Measurements from ENCODE around the gene TSPEAR. TPM values are rescaled to one million over a fixed set of nuclear protein-coding genes. Genes with fewer than 3 reads are reported as not detected.
"Not testable (repeated sequence)": the region's sequence is repeated elsewhere in the genome, so short reads cannot be mapped to it uniquely, and the experiment has no call there.

Gene TSPEAR
- total RNA-seq, 2 experiments from 2014 or later = not detected

GRCh38 chr21:44601596-44602462 is 109.5 kb downstream of the TSPEAR start:
- DNase-seq = no peak
- H3K4me1 Mint-ChIP-seq = no peaks in the 10 kb centered on the region

GRCh38 chr21:44601091-44601490 is 110.3 kb downstream of the TSPEAR start:
- H3K27me3 Mint-ChIP-seq, H3K36me3 Mint-ChIP-seq, H3K4me3 Mint-ChIP-seq, DNase-seq, H3K4me1 Mint-ChIP-seq, H3K9me3 Mint-ChIP-seq, H3K27ac Mint-ChIP-seq: not testable (repeated sequence)

More at GRCh38 chr21:44601596-44602462, 109.5 kb downstream of the TSPEAR start:
- Mint-ChIP-seq H3K9me3 (peaks cover 5% of the 10 kb centered on the region), H3K27me3 (no peaks in the 10 kb centered on the region), H3K36me3 (no peaks in the 10 kb centered on the region), H3K27ac (no peak overlapping the region), H3K4me3 (no peak overlapping the region)

- not testable (repeated sequence) for H3K27ac Mint-ChIP-seq, H3K4me3 Mint-ChIP-seq, H3K36me3 Mint-ChIP-seq, H3K9me3 Mint-ChIP-seq, H3K4me1 Mint-ChIP-seq, DNase-seq, H3K27me3 Mint-ChIP-seq
Observed at GRCh38 chr21:44600118-44600978, 111.0 kb downstream of the TSPEAR start, which contains the start of gene KRTAP10-7. Gene KRTAP10-7, plus strand, starts transcription at chr21:44600597. Its CDS starts 25 bp downstream, at chr21:44600622.

GRCh38 chr21:44599264-44600029 is 111.9 kb downstream of the TSPEAR start:
- Mint-ChIP-seq H3K4me1 (no peaks in the 10 kb centered on the region), H3K27ac (no peak overlapping the region), H3K9me3 (peaks cover 3% of the 10 kb centered on the region), H3K4me3 (no peak overlapping the region), H3K27me3 (no peaks in the 10 kb centered on the region), H3K36me3 (no peaks in the 10 kb centered on the region)
- DNase-seq = no peak

GRCh38 chr21:44598061-44598460 is 113.3 kb downstream of the TSPEAR start:
- no peak for DNase-seq
- Mint-ChIP-seq H3K4me3 (no peak overlapping the region), H3K27me3 (no peaks in the 10 kb centered on the region), H3K27ac (no peak overlapping the region), H3K9me3 (peaks cover 3% of the 10 kb centered on the region), H3K4me1 (no peaks in the 10 kb centered on the region), H3K36me3 (no peaks in the 10 kb centered on the region)

- Mint-ChIP-seq H3K27ac (no peak overlapping the region), H3K4me3 (no peak overlapping the region), H3K4me1 (no peaks in the 10 kb centered on the region), H3K27me3 (no peaks in the 10 kb centered on the region), H3K36me3 (no peaks in the 10 kb centered on the region), H3K9me3 (peaks cover 3% of the 10 kb centered on the region)
- no peak for DNase-seq
Observed at GRCh38 chr21:44596068-44596725, 115.2 kb downstream of the TSPEAR start.

GRCh38 chr21:44595524-44595923 is 115.8 kb downstream of the TSPEAR start:
- DNase-seq = no peak
- Mint-ChIP-seq H3K4me3 (no peak overlapping the region), H3K27me3 (no peaks in the 10 kb centered on the region), H3K4me1 (no peaks in the 10 kb centered on the region), H3K36me3 (no peaks in the 10 kb centered on the region), H3K27ac (no peak overlapping the region), H3K9me3 (peaks cover 3% of the 10 kb centered on the region)

GRCh38 chr21:44594406-44594916 is 116.9 kb downstream of the TSPEAR start:
- no peak for DNase-seq
- H3K27ac Mint-ChIP-seq = no peak overlapping the region
- H3K27me3 Mint-ChIP-seq = no peaks in the 10 kb centered on the region
- no peak overlapping the region for H3K4me3 Mint-ChIP-seq
- H3K4me1 Mint-ChIP-seq = no peaks in the 10 kb centered on the region
- peaks cover 3% of the 10 kb centered on the region for H3K9me3 Mint-ChIP-seq
- H3K36me3 Mint-ChIP-seq = no peaks in the 10 kb centered on the region

GRCh38 chr21:44593598-44594405 is 117.6 kb downstream of the TSPEAR start:
- H3K27me3 Mint-ChIP-seq = no peaks in the 10 kb centered on the region
- no peaks in the 10 kb centered on the region for H3K36me3 Mint-ChIP-seq

GRCh38 chr21:44592446-44593311 is 118.7 kb downstream of the TSPEAR start, which contains the start of gene KRTAP10-6:
Gene KRTAP10-6, minus strand, starts transcription at chr21:44592505. Its CDS starts 21 bp downstream, at chr21:44592484.
- Mint-ChIP-seq H3K9me3 (no peaks in the 10 kb centered on the region), H3K36me3 (no peaks in the 10 kb centered on the region), H3K27me3 (no peaks in the 10 kb centered on the region), H3K4me1 (no peaks in the 10 kb centered on the region), H3K4me3 (no peak within 1 kb of the TSS), H3K27ac (no peak within 1 kb of the TSS)
- no peak for DNase-seq

More at GRCh38 chr21:44593598-44594405, 117.6 kb downstream of the TSPEAR start:
- H3K4me3 Mint-ChIP-seq = no peak overlapping the region
- no peak for DNase-seq
- H3K4me1 Mint-ChIP-seq = no peaks in the 10 kb centered on the region
- H3K9me3 Mint-ChIP-seq = peaks cover 2% of the 10 kb centered on the region
- no peak overlapping the region for H3K27ac Mint-ChIP-seq

- not testable (repeated sequence) for H3K4me3 Mint-ChIP-seq, H3K27ac Mint-ChIP-seq, H3K4me1 Mint-ChIP-seq, DNase-seq, H3K27me3 Mint-ChIP-seq, H3K9me3 Mint-ChIP-seq, H3K36me3 Mint-ChIP-seq
Observed at GRCh38 chr21:44591801-44592130, 119.6 kb downstream of the TSPEAR start.

- not testable (repeated sequence) for H3K27ac Mint-ChIP-seq, DNase-seq, H3K4me1 Mint-ChIP-seq, H3K9me3 Mint-ChIP-seq, H3K27me3 Mint-ChIP-seq, H3K4me3 Mint-ChIP-seq, H3K36me3 Mint-ChIP-seq
Observed at GRCh38 chr21:44590897-44591800, 120.2 kb downstream of the TSPEAR start.
